CMK (cell line): ENCODE measurements around the gene CD247.
A peak's percentile ranks its signal among the peaks of the same experiment; 100 is the strongest.

Experiments used
- DNase-seq: peaks from one replicate; pipeline ENCODE4 v3.0.0-alpha.2; 2010; ENCODE audit warnings: low read depth

The CD247 gene

DNA sequence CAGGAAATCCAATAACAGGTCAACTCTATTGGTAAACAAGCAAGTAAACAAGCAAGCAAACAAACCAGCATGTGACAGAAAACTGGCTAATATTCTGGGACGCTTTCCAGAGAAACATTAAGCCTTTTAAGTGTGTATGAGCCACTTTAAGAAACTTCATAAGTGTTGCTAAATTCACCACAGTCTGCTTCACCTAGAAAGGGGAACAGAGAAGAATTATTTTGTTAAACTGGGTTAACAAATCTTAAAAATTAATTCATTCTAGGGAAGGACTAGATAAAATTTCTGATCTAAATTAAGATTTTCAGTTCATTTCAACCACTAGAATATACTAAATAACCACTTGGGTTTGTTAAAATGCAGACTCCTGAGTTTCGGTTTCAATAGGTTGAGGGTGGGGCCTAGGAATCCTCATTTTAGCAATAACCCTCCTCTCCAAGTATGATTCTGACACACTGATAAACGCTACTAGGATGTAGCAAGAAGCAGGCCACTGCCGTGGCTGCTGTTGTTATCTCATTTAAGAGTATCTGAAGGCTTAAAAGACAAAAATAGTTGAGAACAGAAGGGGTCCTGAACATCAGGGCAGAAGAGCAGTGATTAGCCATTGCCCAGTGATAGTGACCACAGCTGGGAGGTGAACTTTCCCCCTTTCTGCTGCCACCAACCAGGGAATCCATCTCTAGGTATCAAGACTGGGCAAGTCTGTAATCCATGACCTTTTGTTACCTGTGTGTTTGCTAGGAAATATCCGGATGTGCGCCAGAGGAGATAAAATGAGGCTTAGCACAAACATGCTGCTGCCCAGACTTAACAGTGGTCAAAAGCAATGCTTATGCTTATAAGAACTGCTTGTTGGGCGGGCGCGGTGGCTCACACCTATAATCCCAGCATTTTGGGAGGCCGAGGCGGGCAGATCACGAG lies 24.0 kb upstream of the CD247 start:
- DNase-seq: no peak

DNA sequence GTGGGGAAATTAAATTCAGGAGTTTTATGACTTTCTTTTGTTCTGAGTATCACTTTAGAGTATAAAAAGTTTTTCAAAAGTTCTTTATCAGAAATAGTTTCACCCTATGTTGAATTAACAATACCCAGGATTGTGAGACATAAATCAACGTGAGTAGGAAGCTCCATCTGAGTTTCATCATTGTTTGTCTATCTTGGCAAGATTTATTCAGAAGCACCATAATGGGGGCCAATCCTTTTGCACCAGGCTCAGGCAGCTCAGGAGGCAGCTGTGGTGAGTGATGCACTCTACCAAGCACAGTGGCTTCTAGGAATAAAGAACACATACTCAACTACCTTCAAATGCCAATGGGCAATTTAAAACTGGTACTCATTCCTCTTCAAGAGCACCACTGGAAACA lies 23.3 kb upstream of the CD247 start:
- DNase-seq: no peak

DNA sequence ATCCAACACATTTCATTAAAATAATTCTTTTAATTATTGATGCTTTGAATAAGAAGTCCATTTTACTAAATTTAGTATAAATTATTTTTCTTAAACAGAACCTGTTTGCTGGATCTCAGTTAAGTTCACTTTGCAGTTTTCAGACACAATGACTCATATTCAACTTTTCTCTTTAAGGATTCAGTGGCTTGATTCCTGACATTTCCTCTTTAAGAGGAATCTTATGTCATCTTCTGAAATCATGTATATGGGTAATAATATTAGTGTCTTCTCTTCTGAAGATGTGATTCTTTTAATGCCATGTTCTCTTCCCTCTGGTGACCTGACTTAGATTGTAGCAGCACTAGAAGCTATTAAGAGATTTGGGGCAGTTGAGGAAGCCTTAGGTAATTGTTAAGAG lies 22.7 kb upstream of the CD247 start:
- DNase-seq: no peak

DNA sequence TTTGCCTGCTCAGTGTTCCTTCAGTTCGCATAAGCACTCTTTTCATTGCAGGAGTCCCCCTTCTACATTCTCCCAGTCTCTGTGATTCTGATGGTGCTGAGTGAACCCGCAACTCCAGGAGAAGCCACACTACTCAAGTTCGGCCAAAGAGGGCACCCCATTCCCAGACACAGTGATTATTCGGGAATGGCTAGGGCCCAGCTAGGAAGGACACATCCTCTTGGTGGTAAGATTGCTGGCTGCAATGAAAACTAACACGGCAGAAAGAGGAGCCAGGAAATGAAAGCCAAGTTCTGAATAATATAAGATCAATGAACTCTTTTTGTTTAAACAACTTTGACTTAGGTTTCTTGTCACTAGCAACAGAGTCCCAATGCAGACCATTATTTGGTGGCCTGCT lies 20.3 kb upstream of the CD247 start:
- DNase-seq: no peak

DNA sequence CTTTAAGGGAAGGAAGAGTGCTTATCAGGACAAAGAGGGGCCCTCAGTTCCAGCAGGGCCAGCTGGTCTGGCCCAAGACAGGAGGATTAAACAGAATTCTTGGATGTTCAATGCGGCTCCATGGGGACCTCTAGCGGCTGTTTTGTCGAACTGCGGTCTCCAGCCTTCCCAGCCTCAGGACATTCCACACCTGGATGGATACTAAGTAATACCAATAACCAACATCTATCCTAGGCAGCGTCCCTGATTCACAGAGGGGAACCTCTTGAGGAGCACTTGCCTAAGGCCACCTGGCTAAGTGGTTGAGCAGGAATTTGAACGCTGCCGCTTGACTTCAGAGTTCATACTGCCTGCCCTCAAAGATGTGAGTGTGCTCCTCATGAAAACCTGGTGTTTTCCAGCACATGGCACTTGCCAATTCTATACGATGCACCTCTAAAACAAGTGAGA lies 15.5 kb upstream of the CD247 start:
- peak; percentile 79 for DNase-seq

- DNase-seq: no peak
These were observed 14.9 kb upstream of the CD247 start for GRCh38 chr1:167532964-167533824.

GRCh38 chr1:167532375-167532774 lies 14.0 kb upstream of the CD247 start:
- no peak for DNase-seq

- no peak for DNase-seq
These were observed 11.6 kb upstream of the CD247 start for GRCh38 chr1:167529829-167530474.

DNA sequence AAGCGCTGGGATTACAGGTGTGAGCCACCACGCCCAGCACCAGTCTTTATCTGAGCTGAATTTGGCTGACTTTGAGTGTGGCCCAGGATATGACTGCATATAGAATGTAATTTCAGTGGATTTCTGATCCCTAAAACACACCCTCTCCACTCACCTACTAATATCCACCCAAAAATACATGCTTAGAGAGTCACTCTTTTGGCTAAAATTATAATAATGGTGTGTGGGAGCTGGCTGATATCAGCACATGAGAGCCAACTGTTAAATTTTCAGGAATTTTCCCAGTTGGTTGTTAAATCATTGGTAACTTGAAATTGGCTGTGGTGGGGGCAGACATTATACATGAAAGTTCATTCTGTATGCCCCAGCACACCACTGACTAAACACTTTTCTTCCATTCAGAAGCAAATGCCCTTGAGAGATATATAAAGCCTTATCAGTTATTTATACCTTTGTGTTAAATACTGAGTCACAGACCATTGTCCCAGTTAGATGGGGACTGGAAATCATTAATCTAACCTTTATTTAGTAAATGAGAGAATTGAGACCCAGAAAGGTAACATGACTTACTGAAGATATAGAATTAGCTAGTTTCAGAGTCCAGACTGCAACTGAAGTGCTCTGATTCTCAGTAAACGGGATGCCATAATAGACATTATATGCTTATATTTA lies 9.9 kb upstream of the CD247 start:
- no peak for DNase-seq

GRCh38 chr1:167526667-167527383 lies 8.5 kb upstream of the CD247 start:
- no peak for DNase-seq

DNA sequence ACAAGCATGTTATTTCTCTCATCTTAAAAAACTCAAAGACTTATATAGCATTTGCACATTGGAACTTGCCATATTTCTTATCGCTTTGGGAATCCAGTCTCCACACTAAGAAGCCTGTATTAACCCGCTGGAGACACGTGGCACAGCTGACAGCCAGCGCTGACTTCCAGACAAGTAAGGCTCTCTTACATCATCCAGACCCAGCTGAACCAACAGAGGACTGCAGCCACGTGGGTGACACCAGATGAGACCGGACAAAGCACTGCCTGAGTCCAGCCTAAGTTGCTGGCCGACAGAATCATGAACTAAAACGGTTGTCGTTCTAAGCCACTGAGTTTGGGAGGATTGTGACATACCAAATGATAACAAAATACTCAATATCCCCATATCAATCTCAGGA lies 6.3 kb upstream of the CD247 start:
- no peak for DNase-seq

DNA sequence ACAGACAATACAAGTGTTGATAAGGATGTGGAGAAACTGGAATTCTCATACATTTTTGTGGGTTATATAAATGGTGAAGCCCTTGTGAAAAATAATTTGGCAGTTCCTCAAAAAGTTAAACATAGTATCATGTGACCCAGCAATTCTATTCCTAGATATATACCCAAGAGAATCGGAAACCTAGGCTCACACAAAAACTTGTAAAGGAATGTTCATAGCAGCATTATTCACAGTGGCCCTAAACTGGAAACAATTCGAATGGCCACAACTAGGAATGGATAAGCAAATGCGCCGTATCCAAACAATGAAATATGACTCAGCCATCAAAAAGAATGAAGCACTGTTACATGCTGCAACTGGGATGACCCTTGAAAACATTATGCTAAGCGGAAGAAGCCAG lies 3.9 kb upstream of the CD247 start:
- DNase-seq: no peak

- no peak for DNase-seq
These were observed 2.4 kb upstream of the CD247 start for GRCh38 chr1:167520711-167521206.

GRCh38 chr1:167517535-167518330 lies 596 bp downstream of the CD247 start:
- DNase-seq: no peak

- no peak for DNase-seq
These were observed 1.6 kb downstream of the CD247 start for GRCh38 chr1:167516404-167517388.

GRCh38 chr1:167515893-167516321 lies 2.4 kb downstream of the CD247 start:
- DNase-seq: no peak

GRCh38 chr1:167515461-167515860 lies 2.9 kb downstream of the CD247 start:
- no peak for DNase-seq

DNA sequence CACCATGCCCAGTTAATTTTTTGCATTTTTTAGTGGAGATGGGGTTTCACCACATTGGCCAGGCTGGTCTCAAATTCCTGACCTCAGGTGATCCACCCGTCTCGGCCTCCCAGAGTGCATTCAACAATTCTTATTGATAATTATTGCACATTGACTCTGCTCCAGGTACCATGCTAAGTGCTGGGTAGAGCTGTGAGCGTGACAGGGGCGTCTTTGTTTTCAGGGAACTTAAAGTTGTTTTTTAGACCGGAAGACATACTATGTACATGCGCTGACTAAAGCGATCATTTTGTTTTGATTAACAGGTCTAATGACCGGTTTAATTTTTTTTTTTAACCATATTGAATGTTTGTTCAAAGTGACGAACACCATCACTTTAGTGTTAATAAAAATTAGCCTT lies 4.0 kb downstream of the CD247 start:
- no peak for DNase-seq
